ENCODE results near the gene FEZF2.

- TF ChIP-seq POLR2A (IDR thresholded peaks at IDR 0.05; ENCODE audit: low read depth, low read length): no peak
- TF ChIP-seq POLR2AphosphoS5 (IDR thresholded peaks at IDR 0.05; ENCODE audit: low read depth, low read length): no peak
- TF ChIP-seq TAF1 (IDR thresholded peaks at IDR 0.05; ENCODE audit: borderline replicate concordance, low read depth, low read length): no peak
These were observed 40.3 kb upstream of the FEZF2 start for GRCh38 chr3:62413687-62414086.
